GM21576 (cell line): ENCODE results near the gene STOX1.
"Not testable (repeated sequence)": the region's sequence is repeated elsewhere in the genome, so short reads cannot be mapped to it uniquely, and the experiment has no call there.

ENCODE experiments used
- ATAC-seq: cut with Tn5 transposase; IDR thresholded peaks from one replicate; pipeline ENCODE4 v1.9.1; 2021; ENCODE audit warnings: mild to moderate bottlenecking, moderate library complexity; ENCODE audit not compliant: unreplicated experiment

STOX1 gene

DNA sequence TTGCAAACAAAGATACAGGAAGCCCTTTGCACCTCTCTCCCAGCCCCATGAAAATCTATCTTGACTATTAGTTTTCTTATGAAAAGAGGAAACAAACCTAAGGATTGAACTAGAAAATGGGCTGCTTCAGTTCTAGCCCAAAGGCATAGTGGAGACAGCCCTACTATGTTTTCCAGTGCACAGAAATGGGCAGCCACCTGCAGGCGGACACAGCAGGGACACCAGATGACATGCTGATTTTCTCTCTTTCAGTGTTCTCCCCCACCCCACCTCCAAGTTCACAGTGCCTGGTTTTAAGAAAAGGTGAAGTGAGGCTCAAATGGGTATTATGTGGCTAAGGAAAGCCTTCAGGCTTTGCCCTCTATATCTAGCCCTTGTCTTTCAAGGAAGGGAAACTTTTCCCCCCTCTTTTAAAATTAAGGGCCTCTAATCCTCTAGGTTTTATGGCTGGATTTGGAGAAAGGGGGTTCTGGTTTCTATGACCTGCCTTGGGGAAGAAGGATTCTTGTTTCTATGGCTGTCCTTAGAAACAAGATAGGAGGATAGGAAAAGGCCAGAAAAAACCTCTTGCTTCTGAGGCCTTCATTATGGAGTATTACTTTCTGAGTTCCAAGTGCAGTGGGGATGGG is 50.3 kb downstream of the STOX1 start:
- ATAC-seq: no peak

DNA sequence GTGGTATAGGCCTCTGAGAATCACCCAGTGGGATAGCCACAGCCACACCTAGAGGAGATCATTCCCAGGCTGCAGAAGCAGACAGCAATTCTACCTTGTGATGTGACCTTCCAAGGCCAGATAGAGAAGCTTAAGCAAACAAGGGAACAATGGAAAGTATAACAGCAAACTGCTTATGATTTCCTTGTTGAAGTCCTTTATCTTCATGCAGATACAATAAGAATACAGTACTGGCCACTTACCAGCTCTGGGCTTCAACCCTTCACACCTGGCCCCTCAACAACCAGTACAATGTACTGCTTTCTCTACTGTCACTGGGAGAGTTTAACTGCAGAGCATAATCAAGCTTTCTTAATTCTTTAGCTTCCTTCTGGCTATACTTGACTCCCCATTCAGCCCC is 51.2 kb downstream of the STOX1 start:
- no peak for ATAC-seq

- ATAC-seq: no peak
Measured at GRCh38 chr10:68879628-68880027, 52.3 kb downstream of the STOX1 start.

DNA sequence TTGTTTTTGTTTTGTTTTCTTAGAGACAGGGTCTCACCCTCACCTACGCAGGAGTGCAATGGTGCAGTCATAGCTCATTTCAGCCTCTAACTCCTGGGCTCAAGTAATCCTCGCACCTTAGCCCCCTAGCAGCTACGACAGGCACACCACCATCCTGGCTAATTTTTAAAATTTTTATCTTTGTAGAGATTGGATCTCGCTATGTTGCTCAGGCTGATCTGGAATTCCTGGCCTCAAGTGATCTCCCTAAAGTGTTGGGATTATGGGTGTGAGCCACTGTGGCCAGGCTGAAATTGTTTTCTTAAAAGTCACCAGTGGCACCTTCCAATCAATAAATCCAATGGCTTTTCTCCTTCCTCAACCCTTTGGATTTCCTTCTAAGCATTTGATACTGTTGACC is 52.9 kb downstream of the STOX1 start:
- no peak for ATAC-seq

GRCh38 chr10:68895041-68895440 is 67.7 kb downstream of the STOX1 start:
- no peak for ATAC-seq

DNA sequence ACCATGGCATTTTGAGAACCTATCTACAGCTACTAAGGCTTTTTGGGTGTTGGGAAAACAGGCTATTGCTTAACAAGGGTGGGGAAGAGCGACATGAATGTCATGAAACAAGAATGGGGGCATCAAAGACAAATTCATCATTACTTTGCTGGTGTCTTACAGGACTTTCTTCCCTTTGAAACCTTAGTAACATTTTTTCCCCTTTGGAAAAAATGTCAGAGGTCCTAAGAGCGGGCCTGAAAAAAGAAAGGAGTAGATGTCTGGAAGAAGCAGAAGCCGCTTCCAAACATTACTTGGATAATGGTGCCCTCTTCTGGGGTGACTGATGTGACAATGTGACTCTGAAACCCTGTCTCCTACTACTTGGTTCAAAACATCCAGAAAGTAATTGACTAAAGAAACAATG is 70.0 kb downstream of the STOX1 start:
- ATAC-seq: no peak

DNA sequence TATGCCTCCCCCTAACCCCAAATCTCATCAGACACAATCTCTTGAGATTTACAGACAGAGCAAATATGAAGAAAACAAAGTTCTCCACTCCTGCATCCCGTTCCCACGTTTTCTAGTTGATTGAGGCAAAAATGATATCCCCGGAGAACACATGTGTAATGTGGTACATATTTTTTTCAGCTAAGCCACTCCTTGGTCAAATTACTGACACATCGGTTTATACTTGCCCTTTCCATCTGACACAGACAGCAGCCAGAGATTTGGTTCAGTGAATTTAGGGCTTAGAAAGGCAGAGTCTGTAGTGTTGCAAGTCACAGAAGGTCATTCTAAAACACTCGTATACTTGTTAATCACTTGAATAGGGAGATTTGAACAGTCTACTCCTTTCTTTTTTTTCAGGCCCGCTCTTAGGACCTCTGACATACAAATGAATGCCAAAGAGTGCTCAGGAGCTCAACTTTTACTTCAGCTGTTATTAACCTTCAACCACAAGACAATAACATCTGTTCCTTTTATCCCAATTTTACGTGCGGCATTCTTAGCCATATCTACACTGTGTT is 71.9 kb downstream of the STOX1 start:
- ATAC-seq: no peak

- peak; percentile 31 for ATAC-seq
Measured at GRCh38 chr10:68900427-68901104, 73.2 kb downstream of the STOX1 start.

GRCh38 chr10:68901105-68901927 is 74.0 kb downstream of the STOX1 start, which contains the start of gene DDX50:
Gene DDX50, plus strand, starts transcription at chr10:68901315. Its CDS starts 70 bp downstream, at chr10:68901385.
- peak; percentile 97 for ATAC-seq

- no peak for ATAC-seq
Measured at GRCh38 chr10:68902382-68902781, 75.1 kb downstream of the STOX1 start.

- no peak for ATAC-seq
Measured at GRCh38 chr10:68924593-68924992, 97.3 kb downstream of the STOX1 start.

DNA sequence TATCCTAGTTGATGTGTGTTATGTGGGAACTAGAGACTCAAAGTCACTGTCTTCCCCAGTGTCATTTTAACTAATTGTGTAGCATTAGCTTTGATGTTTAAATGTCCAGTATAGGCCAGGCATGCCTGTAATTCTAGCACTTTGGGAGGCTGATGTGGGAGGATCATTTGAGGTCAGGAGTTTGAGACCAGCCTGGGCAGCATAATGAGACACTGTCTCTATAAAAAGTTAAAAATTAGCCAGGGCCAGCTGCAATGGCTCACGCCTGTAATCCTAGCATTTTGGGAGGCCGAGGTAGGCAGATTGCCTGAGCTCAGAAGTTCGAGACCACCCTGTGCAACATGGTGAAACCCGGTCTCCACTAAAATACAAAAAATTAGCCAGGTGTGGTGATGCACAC is 98.2 kb downstream of the STOX1 start:
- ATAC-seq: no peak

DNA sequence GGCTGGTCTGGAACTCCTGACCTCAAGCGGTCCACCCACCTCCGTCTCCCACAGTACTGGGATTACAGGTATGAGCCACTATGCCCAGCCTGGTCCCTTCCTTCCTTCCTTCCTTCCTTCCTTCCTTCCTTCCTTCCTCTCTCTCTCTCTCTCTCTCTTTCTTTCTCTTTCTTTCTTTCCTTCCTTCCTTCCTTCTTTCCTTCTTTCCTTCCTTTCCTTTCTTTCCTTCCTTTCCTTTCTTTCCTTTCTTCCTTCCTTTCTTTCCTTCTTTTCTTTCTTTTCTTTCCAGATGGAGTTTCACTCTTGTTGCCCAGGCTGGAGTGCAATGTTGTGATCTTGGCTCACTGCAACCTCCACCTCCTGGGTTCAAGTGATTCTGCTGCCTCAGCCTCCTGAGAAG is 101.8 kb downstream of the STOX1 start:
- ATAC-seq: not testable (repeated sequence)

DNA sequence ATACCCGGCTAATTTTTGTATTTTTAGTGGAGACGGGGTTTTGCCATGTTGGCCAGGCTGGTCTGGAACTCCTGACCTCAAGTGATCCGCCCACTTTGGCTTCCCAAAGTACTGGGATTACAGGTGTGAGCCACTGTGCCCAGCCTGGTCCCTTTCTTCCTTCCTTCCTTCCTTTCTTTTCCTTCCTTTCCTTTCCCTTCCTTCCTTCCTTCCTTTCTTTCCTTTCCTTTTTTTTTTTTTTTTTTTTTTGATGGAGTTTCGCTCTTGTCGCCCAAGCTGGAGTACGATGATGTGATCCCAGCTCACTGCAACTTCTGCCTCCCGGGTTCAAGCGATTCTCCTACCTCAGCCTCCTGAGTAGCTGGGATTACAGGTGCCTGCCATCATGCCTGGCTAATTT is 102.6 kb downstream of the STOX1 start:
- ATAC-seq: not testable (repeated sequence)

DNA sequence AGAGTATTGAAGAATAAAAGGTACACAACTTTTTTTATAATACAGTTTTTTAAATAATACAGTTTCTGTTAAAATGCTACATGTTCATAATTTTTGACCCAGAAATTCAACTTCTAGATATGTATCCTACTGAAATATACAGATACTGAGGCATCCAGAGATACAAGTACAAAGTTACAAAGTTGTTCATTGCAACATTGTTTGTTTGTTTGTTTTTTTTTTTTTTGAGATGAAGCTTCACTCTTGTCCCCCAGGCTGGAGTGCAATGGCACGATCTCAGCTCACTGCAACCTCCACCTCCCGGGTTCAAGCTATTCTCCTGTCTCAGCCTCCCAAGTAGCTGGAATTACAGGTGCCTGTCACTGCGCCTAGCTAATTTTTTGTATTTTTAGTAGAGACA is 105.5 kb downstream of the STOX1 start:
- not testable (repeated sequence) for ATAC-seq

GRCh38 chr10:68934994-68935393 is 107.7 kb downstream of the STOX1 start:
- ATAC-seq: no peak

DNA sequence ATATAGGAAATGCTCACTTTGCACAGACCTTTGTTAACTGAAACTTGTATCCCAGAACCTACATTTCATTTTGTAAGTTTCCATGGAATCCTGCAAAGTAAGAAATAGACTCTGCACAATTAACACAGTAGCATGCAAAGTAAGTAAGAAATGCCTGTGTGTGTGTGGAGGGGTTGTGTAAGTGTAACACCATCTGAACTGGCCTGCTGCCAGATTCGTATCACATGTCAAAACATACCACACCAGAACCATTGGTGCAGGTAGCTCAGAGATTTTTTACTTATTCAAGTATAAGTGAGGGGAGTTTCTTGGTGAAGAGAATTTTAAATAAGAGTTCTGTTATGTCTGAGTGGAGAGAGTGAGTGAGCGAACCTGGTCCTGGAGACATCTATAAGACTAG is 110.8 kb downstream of the STOX1 start:
- ATAC-seq: no peak

DNA sequence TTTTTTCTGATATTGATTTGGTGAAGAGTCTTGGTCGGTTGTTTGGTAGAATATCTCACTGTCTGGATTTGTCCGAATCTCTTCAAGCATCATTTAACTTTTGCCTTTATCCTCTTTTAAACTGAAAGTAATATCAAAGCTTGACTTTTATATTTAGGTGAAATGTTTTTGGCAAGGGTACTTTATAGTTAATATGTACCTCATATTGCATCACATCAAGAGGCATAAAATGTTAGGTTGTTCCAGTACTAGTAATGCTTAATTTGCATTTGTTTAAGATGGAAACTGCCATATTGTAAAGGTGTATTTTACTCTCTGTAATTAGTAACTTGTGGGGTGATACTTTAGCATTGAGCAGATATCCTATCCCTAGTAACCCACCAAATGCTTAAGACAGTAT is 111.6 kb downstream of the STOX1 start:
- no peak for ATAC-seq

DNA sequence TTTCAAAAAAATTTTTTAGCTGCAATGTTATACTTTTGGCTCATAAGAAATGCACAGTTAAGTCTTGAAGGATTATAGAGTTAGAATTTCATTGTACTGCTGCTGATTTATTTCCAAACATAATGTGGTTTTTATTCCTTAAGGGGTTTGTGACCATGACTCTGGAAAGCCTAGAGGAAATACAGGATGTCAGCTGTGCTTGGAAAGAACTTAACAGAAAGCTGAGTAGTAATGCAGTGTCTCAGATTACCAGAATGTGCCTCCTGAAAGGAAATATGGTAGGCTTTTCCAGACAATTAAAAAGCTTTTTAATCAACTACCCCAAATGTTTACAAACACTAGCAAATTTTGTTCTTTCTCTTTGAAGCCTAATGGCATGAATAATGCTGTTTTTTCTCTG is 113.6 kb downstream of the STOX1 start:
- ATAC-seq: not testable (repeated sequence)
